ENCODE measurements around the gene SOX15. TPM values are rescaled to one million over a fixed set of nuclear protein-coding genes. Genes with fewer than 3 reads are reported as not detected.
A peak's percentile ranks its signal among the peaks of the same experiment; 100 is the strongest.

The SOX15 gene
- total RNA-seq, 4 donors from 2014 or later = 1.9 to 2.7 (median 2.4) TPM; not detected in 1

GRCh38 chr17:7588553-7589203, 1.2 kb downstream of the SOX15 start:
- no peak for DNase-seq
- peak overlapping the region in 3 of 4 donors; percentile 4 to 47 (median 38) for H3K4me3 ChIP-seq
- no peak for TF ChIP-seq CTCF (IDR thresholded peaks at IDR 0.05)
- H3K4me1 ChIP-seq = peaks cover 0 to 21% (median 1%) of the 10 kb centered on the region in 4 donors
- H3K9me3 ChIP-seq = no peaks in the 10 kb centered on the region
- H3K27me3 ChIP-seq = no peaks in the 10 kb centered on the region
- peak overlapping the region in 3 of 4 donors; percentile 17 to 49 (median 42) for H3K27ac ChIP-seq
- peaks cover 0 to 41% (median 0%) of the 10 kb centered on the region in 3 donors for H3K36me3 ChIP-seq

- Histone ChIP-seq H3K27ac (peak overlapping the region in 2 of 4 donors; percentile 11 to 17), H3K36me3 (peaks cover 0 to 30% (median 0%) of the 10 kb centered on the region in 3 donors), H3K4me1 (peaks cover 5 to 27% (median 9%) of the 10 kb centered on the region in 4 donors), H3K4me3 (no peak overlapping the region), H3K9me3 (no peaks in the 10 kb centered on the region), H3K27me3 (no peaks in the 10 kb centered on the region)
- DNase-seq = no peak
- TF ChIP-seq CTCF (IDR thresholded peaks at IDR 0.05) = no peak
- TF ChIP-seq POLR2A (IDR thresholded peaks at IDR 0.05) = no peak
These were observed 2.3 kb downstream of the SOX15 start for GRCh38 chr17:7587420-7588151.

- peak in 2 of 3 donors; percentile 67 to 74 for DNase-seq
- H3K27me3 ChIP-seq = no peaks in the 10 kb centered on the region
- peaks cover 0 to 23% (median 0%) of the 10 kb centered on the region in 3 donors for H3K36me3 ChIP-seq
- TF ChIP-seq CTCF (IDR thresholded peaks at IDR 0.05) = peak in 4 of 6 experiments; percentile 18 to 67 (median 54)
- TF ChIP-seq POLR2A (IDR thresholded peaks at IDR 0.05) = no peak
- H3K9me3 ChIP-seq = no peaks in the 10 kb centered on the region
- peak overlapping the region in 2 of 4 donors; percentile 7 to 11 for H3K27ac ChIP-seq
- H3K4me1 ChIP-seq = peaks cover 5 to 34% (median 15%) of the 10 kb centered on the region in 4 donors
- H3K4me3 ChIP-seq = no peak overlapping the region
These were observed 3.0 kb downstream of the SOX15 start for GRCh38 chr17:7586673-7587419.

GRCh38 chr17:7583253-7584109, 6.4 kb downstream of the SOX15 start, which contains the start of gene MPDU1:
TSS of gene MPDU1 (plus strand) at chr17:7583852. CDS start at chr17:7583863, 11 bp downstream.
- Histone ChIP-seq H3K9me3 (no peaks in the 10 kb centered on the region), H3K4me1 (peaks cover 10 to 57% (median 38%) of the 10 kb centered on the region in 4 donors), H3K4me3 (peak within 1 kb of the TSS; percentile 52 to 75 (median 68)), H3K27ac (peak within 1 kb of the TSS; percentile 88 to 96 (median 92)), H3K36me3 (peaks cover 0 to 18% (median 0%) of the 10 kb centered on the region in 3 donors), H3K27me3 (no peaks in the 10 kb centered on the region)
- peak; percentile 89 to 98 (median 96) for DNase-seq
- TF ChIP-seq CTCF (IDR thresholded peaks at IDR 0.05) (no peak), POLR2A (IDR thresholded peaks at IDR 0.05) (peak; percentile 33 to 71)

All from Peyer's patch (tissue), 4 donors.